ENCODE measurements around the gene MKS1.

Gene MKS1

DNA sequence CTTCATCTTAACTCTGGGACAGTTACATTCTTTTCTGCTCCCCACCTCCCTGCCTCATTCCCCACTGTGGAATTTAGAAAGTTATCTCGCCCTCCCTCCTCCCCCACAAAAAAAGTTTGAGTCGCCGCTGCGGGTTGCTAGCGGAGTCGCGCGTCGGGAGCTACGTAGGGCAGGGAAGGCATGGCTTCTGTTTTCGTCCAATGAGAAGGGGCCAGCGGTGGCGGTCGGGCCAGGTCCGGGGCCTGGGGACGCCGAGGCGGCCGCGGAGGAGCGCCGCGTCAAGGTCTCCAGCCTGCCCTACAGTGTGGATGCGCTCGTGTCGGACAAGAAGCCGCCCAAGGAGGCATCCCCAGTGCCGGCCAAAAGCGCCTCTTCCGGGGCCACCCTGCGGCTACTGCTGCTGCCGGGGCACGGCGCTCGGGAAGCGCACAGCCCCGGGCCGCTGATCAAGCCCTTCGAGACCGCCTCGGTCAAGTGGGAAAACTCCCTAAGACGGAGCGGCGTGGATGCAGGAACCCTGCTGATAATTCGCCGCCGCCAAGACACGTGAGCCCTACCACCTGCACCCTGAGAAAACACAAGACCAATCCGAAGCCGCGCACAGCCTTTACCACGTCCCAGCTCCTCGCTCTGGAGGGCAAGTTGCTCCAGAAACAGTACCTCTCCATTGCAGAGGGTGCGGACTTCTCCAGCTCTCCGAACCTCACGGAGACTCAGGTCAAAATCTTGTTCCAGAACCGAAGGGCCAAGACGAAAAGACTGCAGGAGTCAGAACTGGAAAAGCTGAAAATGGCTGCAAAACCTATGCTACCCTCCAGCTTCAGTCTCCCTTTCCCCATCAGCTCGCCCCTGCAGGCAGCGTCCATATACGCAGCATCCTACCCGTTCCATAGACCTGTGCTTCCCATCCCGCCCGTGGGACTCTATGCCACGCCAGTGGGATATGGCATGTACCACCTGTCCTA, 61.9 kb downstream of the MKS1 start:
- no peak for DNase-seq
